Measurements from ENCODE around the gene SCAF1. TPM values are rescaled to one million over a fixed set of nuclear protein-coding genes. Genes with fewer than 3 reads are reported as not detected.

SCAF1 gene
- total and polyA plus RNA-seq, 9 of the 15 experiments (the other 6 are each of a cell fraction or from before 2014, with no cell fraction given) = 0.20 to 79.0 (median 4.9) TPM

GRCh38 chr19:49631014-49631588 lies 10.9 kb upstream of the SCAF1 start:
- in situ Hi-C loops (cut with MboI) = no loop called here
- POLR2A ChIA-PET = interaction anchor here (0.8 to 1.3 kb wide), 3 partner anchors 9 to 12 kb away, joined by 3 to 5 read pairs (median 4); partner anchors contain the start of gene RRAS
- peaks cover 12% of the 10 kb centered on the region; the same call in 1 of the 3 replicates for H3K36me3 ChIP-seq (ENCODE audit: control insufficient read depth, insufficient read depth, low read length)

More at GRCh38 chr19:49631014-49631588, 10.9 kb upstream of the SCAF1 start:
- Histone ChIP-seq H3K4me1 (replicated peaks in 1 of 2; ENCODE audit: control insufficient read depth in 2 of 2, insufficient read depth in 2 of 2, low read length in 2 of 2) (peaks cover 6 to 13% of the 10 kb centered on the region in 2 experiments; a peak in 3 of 5 replicates), H3K9me3 (replicated peaks; ENCODE audit: control insufficient read depth, insufficient read depth, low read depth, low read length) (no peaks in the 10 kb centered on the region), H3K27me3 (ENCODE audit: control insufficient read depth in 2 of 2, insufficient read depth in 2 of 2, low read length in 2 of 2) (no peaks in the 10 kb centered on the region), H3K9ac (ENCODE audit: insufficient read depth in 1 of 2, low read depth in 2 of 2, low read length in 2 of 2) (no peak overlapping the region), H3K4me3 (no peak overlapping the region), H3K4me2 (ENCODE audit: insufficient read depth, low read length) (no peak overlapping the region), H3K27ac (ENCODE audit: extremely low read depth, low read depth, low read length) (no peak overlapping the region), H4K20me1 (replicated peaks; ENCODE audit: control insufficient read depth, insufficient read depth, low read length) (no peaks in the 10 kb centered on the region), H3K9me1 (ENCODE audit: control insufficient read depth, insufficient read depth, low read length) (no peaks in the 10 kb centered on the region), H2AFZ (ENCODE audit: low read depth, low read length) (no peak overlapping the region), H3K79me2 (ENCODE audit: control insufficient read depth, insufficient read depth, low read length) (no peaks in the 10 kb centered on the region)
- no peak; the same call in 2 of the 3 replicates for ATAC-seq
- TSS peak; percentile 37 for BruUV-seq (replicated peaks)
- FAIRE-seq = no peak
- intact Hi-C loops (cut with micrococcal nuclease) = no loop called here
- DNase-seq (ENCODE audit: extremely low read depth in 1 of 4, low spot score in 3 of 4) = no peak
- 37% methylated on average over 9 of the region's 9 CpGs for WGBS (ENCODE audit: insufficient coverage, low coverage, missing lambda C conversion rate)
- TF ChIP-seq, protein P1, sequence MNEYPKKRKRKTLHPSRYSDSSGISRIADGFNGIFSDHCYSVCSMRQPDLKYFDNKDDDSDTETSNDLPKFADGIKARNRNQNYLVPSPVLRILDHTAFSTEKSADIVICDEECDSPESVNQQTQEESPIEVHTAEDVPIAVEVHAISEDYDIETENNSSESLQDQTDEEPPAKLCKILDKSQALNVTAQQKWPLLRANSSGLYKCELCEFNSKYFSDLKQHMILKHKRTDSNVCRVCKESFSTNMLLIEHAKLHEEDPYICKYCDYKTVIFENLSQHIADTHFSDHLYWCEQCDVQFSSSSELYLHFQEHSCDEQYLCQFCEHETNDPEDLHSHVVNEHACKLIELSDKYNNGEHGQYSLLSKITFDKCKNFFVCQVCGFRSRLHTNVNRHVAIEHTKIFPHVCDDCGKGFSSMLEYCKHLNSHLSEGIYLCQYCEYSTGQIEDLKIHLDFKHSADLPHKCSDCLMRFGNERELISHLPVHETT (CRISPR knock-in tag; conservative IDR thresholded peaks at IDR 0.05 in 1 of 2, IDR thresholded peaks at IDR 0.05 in 1 of 2) = no peak
- TF ChIP-seq CEBPB (tag; IDR thresholded peaks at IDR 0.05) (no peak), MBD2 (IDR thresholded peaks at IDR 0.05; ENCODE audit: borderline replicate concordance, low read depth) (no peak), ZNF384 (IDR thresholded peaks at IDR 0.05; ENCODE audit: low read depth, low read length) (peak; percentile 45; the same call in 1 of the 2 replicates), POLR2G (IDR thresholded peaks at IDR 0.05; ENCODE audit: low read depth, low read length) (0 out of 2 replicates have a peak, but pooled peaks have one; percentile 20), ELF1 (tag; IDR thresholded peaks at IDR 0.05) (peak; percentile 39; the same call in 1 of the 2 replicates)
- CTCF ChIA-PET (ENCODE audit: low intra/inter-chr PET ratio) = no interaction called here

Measured in K562 (cell line).